Fibroblast of lung (primary cell): ENCODE data around the gene THOC2.
"Not testable (repeated sequence)": the region's sequence is repeated elsewhere in the genome, so short reads cannot be mapped to it uniquely, and the experiment has no call there.

Experiments used
- EZH2 ChIP-seq: IDR thresholded peaks from 2 replicates; pipeline ENCODE4 v1.5.1; 2012; ENCODE audit warnings: low read length, control low read depth, mild to moderate bottlenecking; ENCODE audit errors: missing control alignments
- TF ChIP-seq, protein P1 (sequence below), 2 donors: IDR thresholded peaks in 1 of 2; conservative IDR thresholded peaks in 1 of 2; 1 replicate in 1 of 2; 2 replicates in 1 of 2; pipeline ENCODE4 v1.5.1; 2011 to 2012; ENCODE audit warnings: low read length in 2 of 2, control low read depth in 1 of 2, inconsistent platforms in 1 of 2, low read depth in 1 of 2, mild to moderate bottlenecking in 1 of 2

DNA sequence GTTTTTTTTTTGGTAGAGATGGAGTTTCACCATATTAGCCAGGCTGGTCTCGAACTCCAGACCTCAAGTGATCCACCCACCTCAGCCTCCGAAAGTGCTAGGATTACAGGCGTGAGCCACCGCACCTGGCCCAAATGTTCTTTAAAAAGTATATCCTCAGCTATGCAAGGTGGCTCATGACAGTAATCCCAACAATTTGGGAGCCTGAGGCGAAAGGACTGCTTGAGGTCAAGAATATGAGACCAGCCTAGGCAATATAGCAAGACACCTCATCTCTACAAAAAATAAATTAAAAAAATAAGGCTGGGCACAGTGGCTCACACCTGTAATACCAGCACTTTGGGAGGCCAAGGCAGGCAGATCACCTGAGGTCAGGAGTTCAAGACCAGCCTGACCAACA, 21.7 kb downstream of the THOC2 start:
- TF ChIP-seq, protein P1, sequence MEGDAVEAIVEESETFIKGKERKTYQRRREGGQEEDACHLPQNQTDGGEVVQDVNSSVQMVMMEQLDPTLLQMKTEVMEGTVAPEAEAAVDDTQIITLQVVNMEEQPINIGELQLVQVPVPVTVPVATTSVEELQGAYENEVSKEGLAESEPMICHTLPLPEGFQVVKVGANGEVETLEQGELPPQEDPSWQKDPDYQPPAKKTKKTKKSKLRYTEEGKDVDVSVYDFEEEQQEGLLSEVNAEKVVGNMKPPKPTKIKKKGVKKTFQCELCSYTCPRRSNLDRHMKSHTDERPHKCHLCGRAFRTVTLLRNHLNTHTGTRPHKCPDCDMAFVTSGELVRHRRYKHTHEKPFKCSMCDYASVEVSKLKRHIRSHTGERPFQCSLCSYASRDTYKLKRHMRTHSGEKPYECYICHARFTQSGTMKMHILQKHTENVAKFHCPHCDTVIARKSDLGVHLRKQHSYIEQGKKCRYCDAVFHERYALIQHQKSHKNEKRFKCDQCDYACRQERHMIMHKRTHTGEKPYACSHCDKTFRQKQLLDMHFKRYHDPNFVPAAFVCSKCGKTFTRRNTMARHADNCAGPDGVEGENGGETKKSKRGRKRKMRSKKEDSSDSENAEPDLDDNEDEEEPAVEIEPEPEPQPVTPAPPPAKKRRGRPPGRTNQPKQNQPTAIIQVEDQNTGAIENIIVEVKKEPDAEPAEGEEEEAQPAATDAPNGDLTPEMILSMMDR (conservative IDR thresholded peaks at IDR 0.05 in 1 of 2, IDR thresholded peaks at IDR 0.05 in 1 of 2; ENCODE audit: low read depth in 1 of 2, low read length in 2 of 2): not testable (repeated sequence)
- TF ChIP-seq EZH2: not testable (repeated sequence)
